NT2/D1 (cell line): ENCODE results near the gene GCAT.

Experiments
- DNase-seq: peaks from one replicate; pipeline ENCODE4 v3.0.0-alpha.2; 2011; ENCODE audit warnings: low read depth, low spot score
- H3K27me3 ChIP-seq: 2 replicates; pipeline ENCODE4 v1.6.0; 2011; ENCODE audit warnings: mild to moderate bottlenecking; ENCODE audit not compliant: insufficient read length, insufficient read depth
- H3K36me3 ChIP-seq: 2 replicates; pipeline ENCODE4 v1.6.1; 2011; ENCODE audit warnings: mild to moderate bottlenecking, low read length, mixed read lengths; ENCODE audit not compliant: insufficient read depth, insufficient read length
- H3K4me1 ChIP-seq: 2 replicates; pipeline ENCODE4 v1.5.1; 2011; ENCODE audit not compliant: insufficient read depth, insufficient read length
- H3K4me3 ChIP-seq: 2 replicates; pipeline ENCODE4 v1.5.1; 2011; ENCODE audit warnings: low read depth; ENCODE audit not compliant: insufficient read length
- H3K9ac ChIP-seq: 2 replicates; pipeline ENCODE4 v1.6.0; 2011; ENCODE audit warnings: low read depth; ENCODE audit not compliant: insufficient read length
- H3K9me3 ChIP-seq: 2 replicates; pipeline ENCODE4 v1.5.1; 2011; ENCODE audit warnings: mild to moderate bottlenecking, low read length; ENCODE audit not compliant: insufficient read depth
- SUZ12 ChIP-seq: IDR thresholded peaks from 2 replicates; pipeline ENCODE4 v1.6.1; 2011; ENCODE audit not compliant: insufficient read length, insufficient read depth; ENCODE audit errors: extremely low read depth
- YY1 ChIP-seq: IDR thresholded peaks from 2 replicates; pipeline ENCODE4 v1.6.1; 2011; ENCODE audit not compliant: insufficient read length, insufficient read depth
- ZNF274 ChIP-seq: IDR thresholded peaks from 2 replicates; pipeline ENCODE4 v1.6.1; 2011; ENCODE audit warnings: mild to moderate bottlenecking, low read depth, low read length

Gene GCAT

GRCh38 chr22:37807410-37808293 lies at the start of gene GCAT:
GCAT (plus strand) TSS chr22:37807934; CDS start chr22:37807968, 34 bp downstream.
- DNase-seq, result peak; percentile 89
- peaks cover 5% of the 10 kb centered on the region for H3K4me1 ChIP-seq
- TF ChIP-seq YY1 (no peak), ZNF274 (no peak), SUZ12 (no peak)
- H3K36me3 ChIP-seq, result no peaks in the 10 kb centered on the region
- H3K9me3 ChIP-seq, result no peaks in the 10 kb centered on the region
- peak within 1 kb of the TSS; percentile 83 for H3K9ac ChIP-seq
- peaks cover 38% of the 10 kb centered on the region for H3K27me3 ChIP-seq
- peak within 1 kb of the TSS; percentile 73 for H3K4me3 ChIP-seq

DNA sequence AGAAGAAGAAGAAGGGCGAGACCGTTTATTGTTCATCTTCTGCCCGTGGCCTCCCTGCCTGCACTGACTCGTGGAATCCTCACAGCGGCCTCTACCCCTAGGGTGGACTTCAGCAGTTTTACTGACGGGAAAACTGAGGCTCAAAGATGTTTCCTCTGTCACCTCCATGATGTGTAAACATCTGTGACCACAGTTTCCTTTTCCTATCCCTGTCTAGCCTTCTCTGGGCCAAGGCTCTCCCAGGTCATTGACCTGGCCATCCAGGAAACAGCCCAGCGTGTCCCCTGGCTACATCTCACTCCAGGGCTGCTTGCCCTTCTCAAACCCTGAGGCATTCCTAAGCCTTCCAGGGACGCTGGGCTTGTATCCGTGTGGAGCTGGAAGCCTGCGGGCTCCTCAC lies 49.0 kb upstream of the GCAT start:
- Histone ChIP-seq H3K9me3 (no peaks in the 10 kb centered on the region), H3K27me3 (no peaks in the 10 kb centered on the region), H3K4me3 (no peak overlapping the region), H3K9ac (no peak overlapping the region), H3K4me1 (peaks cover 8% of the 10 kb centered on the region), H3K36me3 (peaks cover 71% of the 10 kb centered on the region)
- DNase-seq, result no peak
- TF ChIP-seq SUZ12 (no peak), ZNF274 (no peak), YY1 (no peak)

DNA sequence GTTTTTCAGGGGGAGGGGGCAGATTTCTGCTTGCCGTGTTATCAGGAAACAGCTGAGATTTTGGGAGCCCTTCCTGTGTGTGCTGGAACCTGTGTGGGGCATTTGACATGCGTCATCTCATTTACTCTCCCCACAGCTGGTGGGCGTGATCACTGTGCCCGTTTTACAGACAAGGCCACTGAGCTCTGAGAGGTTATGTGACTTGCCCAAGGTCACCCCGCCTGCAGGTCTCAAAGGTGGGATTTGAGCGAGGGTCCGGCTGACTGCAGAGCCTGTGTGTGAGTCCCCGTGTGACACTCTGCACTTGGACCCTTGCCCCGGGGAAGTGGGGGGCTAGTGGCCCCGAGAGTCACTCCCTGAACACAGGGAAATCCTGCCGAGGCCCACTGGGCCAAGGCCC lies 48.5 kb upstream of the GCAT start:
- Histone ChIP-seq H3K9me3 (no peaks in the 10 kb centered on the region), H3K4me3 (no peak overlapping the region), H3K36me3 (peaks cover 72% of the 10 kb centered on the region), H3K9ac (no peak overlapping the region), H3K27me3 (no peaks in the 10 kb centered on the region), H3K4me1 (peaks cover 8% of the 10 kb centered on the region)
- no peak for DNase-seq
- TF ChIP-seq SUZ12 (no peak), ZNF274 (no peak), YY1 (no peak)

DNA sequence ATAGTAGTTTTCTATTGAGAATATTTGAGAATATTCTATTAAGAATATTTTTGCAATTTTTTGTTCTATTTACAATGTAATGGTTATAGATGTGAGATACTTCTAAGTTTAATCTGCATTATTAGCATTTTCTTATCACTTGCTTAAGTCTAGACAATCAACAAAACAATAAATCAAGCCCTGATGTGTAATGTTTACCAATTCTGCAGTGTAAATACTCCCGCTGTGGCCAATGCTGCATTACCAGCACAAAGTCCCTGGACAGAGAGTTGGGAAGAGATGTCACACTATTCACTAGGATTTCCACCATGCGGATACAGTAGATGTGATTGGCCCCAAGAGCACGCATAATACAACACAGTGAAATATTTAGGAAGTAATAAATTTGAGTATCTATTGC lies 47.6 kb upstream of the GCAT start:
- TF ChIP-seq SUZ12 (no peak), ZNF274 (no peak), YY1 (no peak)
- H3K9me3 ChIP-seq, result no peaks in the 10 kb centered on the region
- no peak for DNase-seq

DNA sequence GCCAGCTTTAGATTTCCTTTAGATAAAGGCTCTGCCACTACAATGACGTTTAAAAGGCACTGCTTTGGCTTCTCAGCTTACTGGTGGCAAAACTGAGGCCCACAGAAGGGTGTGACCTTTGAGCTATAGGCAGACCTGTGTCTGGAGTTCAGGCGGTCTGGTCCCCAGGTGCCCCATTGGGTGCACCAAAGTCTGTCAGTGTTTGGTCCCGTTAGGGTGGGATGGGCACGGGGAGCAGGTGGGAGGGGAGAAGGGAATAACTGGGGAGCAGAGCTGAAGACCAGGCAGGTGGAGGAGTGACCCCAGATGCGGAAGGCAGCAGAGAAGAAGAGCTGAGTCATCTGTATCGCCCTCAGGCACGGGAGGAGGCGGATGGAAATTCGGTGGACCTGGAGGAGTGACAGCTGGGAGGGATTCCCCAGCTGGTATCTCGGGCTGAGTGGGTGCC lies 45.3 kb upstream of the GCAT start:
- Histone ChIP-seq H3K27me3 (no peaks in the 10 kb centered on the region), H3K4me1 (peaks cover 8% of the 10 kb centered on the region), H3K9ac (no peak overlapping the region), H3K4me3 (no peak overlapping the region), H3K9me3 (no peaks in the 10 kb centered on the region), H3K36me3 (peaks cover 51% of the 10 kb centered on the region)
- no peak for DNase-seq
- TF ChIP-seq SUZ12, result no peak
- TF ChIP-seq ZNF274, result no peak
- TF ChIP-seq YY1, result no peak

More for the DNA sequence above, 47.6 kb upstream of the GCAT start:
- Histone ChIP-seq H3K36me3 (peaks cover 68% of the 10 kb centered on the region), H3K9ac (no peak overlapping the region), H3K27me3 (no peaks in the 10 kb centered on the region), H3K4me3 (no peak overlapping the region), H3K4me1 (peaks cover 8% of the 10 kb centered on the region)

GRCh38 chr22:37763012-37763411 lies 44.7 kb upstream of the GCAT start:
- H3K9ac ChIP-seq, result no peak overlapping the region
- no peak overlapping the region for H3K4me3 ChIP-seq
- H3K36me3 ChIP-seq, result peaks cover 51% of the 10 kb centered on the region
- peaks cover 8% of the 10 kb centered on the region for H3K4me1 ChIP-seq
- no peaks in the 10 kb centered on the region for H3K27me3 ChIP-seq
- no peak for DNase-seq
- no peaks in the 10 kb centered on the region for H3K9me3 ChIP-seq
- no peak for TF ChIP-seq ZNF274
- no peak for TF ChIP-seq SUZ12
- TF ChIP-seq YY1, result no peak

GRCh38 chr22:37763652-37764051 lies 44.1 kb upstream of the GCAT start:
- Histone ChIP-seq H3K36me3 (peaks cover 48% of the 10 kb centered on the region), H3K9ac (no peak overlapping the region)
- DNase-seq, result no peak

More at GRCh38 chr22:37763652-37764051, 44.1 kb upstream of the GCAT start:
- Histone ChIP-seq H3K9me3 (no peaks in the 10 kb centered on the region), H3K4me1 (peaks cover 8% of the 10 kb centered on the region), H3K27me3 (no peaks in the 10 kb centered on the region), H3K4me3 (no peak overlapping the region)
- TF ChIP-seq YY1 (no peak), SUZ12 (no peak), ZNF274 (no peak)
